ENCODE results near the gene INPP5D.

DNA sequence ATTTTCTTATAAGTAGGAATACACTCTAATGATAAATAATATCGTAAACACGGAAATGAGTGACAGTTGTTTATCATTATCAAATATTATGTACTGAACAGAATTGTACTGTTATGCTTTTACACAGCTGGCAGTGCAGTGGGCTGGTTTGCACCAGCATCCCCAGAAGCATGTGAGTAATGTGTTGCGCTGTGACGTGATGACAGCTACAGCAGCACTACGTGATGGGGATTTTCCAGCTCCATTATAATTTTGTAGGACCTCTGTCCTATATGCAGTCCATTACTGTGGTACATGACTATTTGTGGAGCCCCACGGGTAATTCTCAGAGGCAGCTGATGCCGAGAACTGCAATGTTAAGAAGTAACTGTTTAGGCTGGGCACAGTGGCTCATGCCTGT is 114.0 kb downstream of the INPP5D start:
- TF ChIP-seq, protein P1, sequence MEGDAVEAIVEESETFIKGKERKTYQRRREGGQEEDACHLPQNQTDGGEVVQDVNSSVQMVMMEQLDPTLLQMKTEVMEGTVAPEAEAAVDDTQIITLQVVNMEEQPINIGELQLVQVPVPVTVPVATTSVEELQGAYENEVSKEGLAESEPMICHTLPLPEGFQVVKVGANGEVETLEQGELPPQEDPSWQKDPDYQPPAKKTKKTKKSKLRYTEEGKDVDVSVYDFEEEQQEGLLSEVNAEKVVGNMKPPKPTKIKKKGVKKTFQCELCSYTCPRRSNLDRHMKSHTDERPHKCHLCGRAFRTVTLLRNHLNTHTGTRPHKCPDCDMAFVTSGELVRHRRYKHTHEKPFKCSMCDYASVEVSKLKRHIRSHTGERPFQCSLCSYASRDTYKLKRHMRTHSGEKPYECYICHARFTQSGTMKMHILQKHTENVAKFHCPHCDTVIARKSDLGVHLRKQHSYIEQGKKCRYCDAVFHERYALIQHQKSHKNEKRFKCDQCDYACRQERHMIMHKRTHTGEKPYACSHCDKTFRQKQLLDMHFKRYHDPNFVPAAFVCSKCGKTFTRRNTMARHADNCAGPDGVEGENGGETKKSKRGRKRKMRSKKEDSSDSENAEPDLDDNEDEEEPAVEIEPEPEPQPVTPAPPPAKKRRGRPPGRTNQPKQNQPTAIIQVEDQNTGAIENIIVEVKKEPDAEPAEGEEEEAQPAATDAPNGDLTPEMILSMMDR (IDR thresholded peaks at IDR 0.05): no peak
- TF ChIP-seq POLR2A (IDR thresholded peaks at IDR 0.05): no peak
- TF ChIP-seq POLR2AphosphoS5 (IDR thresholded peaks at IDR 0.05): no peak

All from stomach (tissue), 4 donors.